IMR-90 (cell line): ENCODE data around the gene CASZ1. TPM values are rescaled to one million over a fixed set of nuclear protein-coding genes. Genes with fewer than 3 reads are reported as not detected.
A peak's percentile ranks its signal among the peaks of the same experiment; 100 is the strongest.

ENCODE experiments used
- ATAC-seq: fragments of 200-7000 bp; cut with Tn5 transposase; 2 replicates; pipeline ENCODE4 v1.9.1; 2020; ENCODE audit warnings: low read depth, mild to moderate bottlenecking, moderate library complexity
- BruUV-seq: library from RNA; stranded (reverse); fragments of 400-500 nt; replicated peaks from 2 replicates; lab custom pipeline; 2021; lab: Mats Ljungman, UMichigan
- CTCF ChIA-PET: fragments of 300-600 bp; formaldehyde crosslinking; extraction: SDS; loops from one replicate; lab custom pipeline; 2021; ENCODE audit warnings: antibody characterized with exemption; lab: Yijun Ruan, JAX
- POLR2A ChIA-PET: fragments of 300-600 bp; sonication (Branson Sonifier 250); formaldehyde crosslinking; loops from one replicate; lab custom pipeline; 2022; ENCODE audit warnings: antibody characterized with exemption; ENCODE audit not compliant: unreplicated experiment; lab: Charles Lee
- DNase-seq: peaks from one replicate; pipeline ENCODE4 v3.0.0; 2013
- H2AFZ ChIP-seq: replicated peaks from 2 replicates; pipeline ENCODE3; 2013; ENCODE audit warnings: low read length, mild to moderate bottlenecking; ENCODE audit not compliant: poor library complexity
- H2AK5ac ChIP-seq: 2 replicates; pipeline ENCODE4 v1.6.1; 2013; ENCODE audit warnings: low read depth, low read length, inconsistent platforms
- H2AK9ac ChIP-seq: replicated peaks from 2 replicates; pipeline ENCODE3; 2013; ENCODE audit warnings: mild to moderate bottlenecking, low read depth, low read length, moderate library complexity; ENCODE audit not compliant: poor library complexity
- H2BK120ac ChIP-seq: 2 replicates; pipeline ENCODE4 v1.6.1; 2013; ENCODE audit warnings: low read depth, low read length, inconsistent platforms
- H2BK15ac ChIP-seq: 3 replicates; pipeline ENCODE4 v1.6.1; 2013; ENCODE audit warnings: low read depth, low read length, inconsistent platforms
- H2BK20ac ChIP-seq: 2 replicates; pipeline ENCODE4 v1.6.1; 2013; ENCODE audit warnings: low read depth, mild to moderate bottlenecking, inconsistent platforms, low read length, moderate library complexity
- H2BK5ac ChIP-seq: 2 replicates; pipeline ENCODE4 v1.6.1; 2013; ENCODE audit warnings: mild to moderate bottlenecking, low read depth, low read length, inconsistent platforms; ENCODE audit not compliant: poor library complexity, severe bottlenecking
- H3K14ac ChIP-seq: replicated peaks from 2 replicates; pipeline ENCODE4 v1.6.1; 2013; ENCODE audit warnings: low read depth, low read length, inconsistent platforms
- H3K18ac ChIP-seq: 2 replicates; pipeline ENCODE4 v1.6.1; 2013; ENCODE audit warnings: low read depth, low read length, control low read depth
- H3K23ac ChIP-seq: 2 replicates; pipeline ENCODE4 v1.6.1; 2013; ENCODE audit warnings: low read depth, low read length, inconsistent platforms
- H3K27ac ChIP-seq: 2 replicates; pipeline ENCODE4 v1.5.1; 2013; ENCODE audit warnings: mild to moderate bottlenecking, control low read depth, low read length; ENCODE audit not compliant: insufficient read depth
- H3K27me3 ChIP-seq: 2 replicates; pipeline ENCODE4 v1.6.1; 2013; ENCODE audit warnings: low read length; ENCODE audit not compliant: control insufficient read depth, insufficient read depth
- H3K36me3 ChIP-seq: 2 replicates; pipeline ENCODE4 v1.6.1; 2013; ENCODE audit warnings: low read length, mixed read lengths; ENCODE audit not compliant: control insufficient read depth, insufficient read depth
- H3K4ac ChIP-seq: 2 replicates; pipeline ENCODE4 v1.6.1; 2013; ENCODE audit warnings: low read depth, low read length, inconsistent platforms
- H3K4me1 ChIP-seq: 2 replicates; pipeline ENCODE4 v1.6.1; 2013; ENCODE audit warnings: low read length, mixed read lengths; ENCODE audit not compliant: control insufficient read depth, insufficient read depth
- H3K4me2 ChIP-seq: 2 replicates; pipeline ENCODE4 v1.6.1; 2013; ENCODE audit warnings: low read depth, mild to moderate bottlenecking, control low read depth, low read length, moderate library complexity
- H3K4me3 ChIP-seq: 2 replicates; pipeline ENCODE4 v1.5.1; 2013; ENCODE audit warnings: low read depth, mild to moderate bottlenecking, control low read depth, low read length, moderate library complexity; ENCODE audit not compliant: insufficient read depth
- H3K56ac ChIP-seq: 2 replicates; pipeline ENCODE4 v1.6.1; 2013; ENCODE audit warnings: low read length, inconsistent platforms; ENCODE audit not compliant: insufficient read depth; ENCODE audit errors: extremely low read depth
- H3K79me1 ChIP-seq, 2 experiments: 2 replicates each; pipeline ENCODE4 v1.6.1; 2013; ENCODE audit warnings: low read length in 2 of 2, inconsistent platforms in 1 of 2, low read depth in 1 of 2
- H3K9ac ChIP-seq: 2 replicates; pipeline ENCODE4 v1.6.1; 2013; ENCODE audit warnings: low read depth, low read length, control low read depth
- H3K9me1 ChIP-seq: 2 replicates; pipeline ENCODE4 v1.6.1; 2013; ENCODE audit warnings: low read length, inconsistent platforms; ENCODE audit not compliant: insufficient read depth
- H3K9me3 ChIP-seq: 2 replicates; pipeline ENCODE4 v1.6.1; 2013; ENCODE audit warnings: low read length; ENCODE audit not compliant: control insufficient read depth, insufficient read depth
- H4K20me1 ChIP-seq: 2 replicates; pipeline ENCODE4 v1.6.1; 2013; ENCODE audit warnings: low read length, inconsistent platforms; ENCODE audit not compliant: insufficient read depth
- H4K5ac ChIP-seq: 2 replicates; pipeline ENCODE4 v1.6.1; 2013; ENCODE audit warnings: mild to moderate bottlenecking, low read depth, low read length, control low read depth
- H4K8ac ChIP-seq, 2 experiments: 2 replicates each; pipeline ENCODE4 v1.6.1; 2013; ENCODE audit warnings: low read depth in 2 of 2, low read length in 2 of 2, control low read depth in 1 of 2, inconsistent platforms in 1 of 2
- H4K91ac ChIP-seq: 2 replicates; pipeline ENCODE4 v1.6.1; 2013; ENCODE audit warnings: low read depth, low read length, inconsistent platforms; ENCODE audit not compliant: insufficient read depth
- BHLHE40 ChIP-seq: fragments of 150-350 bp; IDR thresholded peaks from 2 replicates; pipeline ENCODE4 v1.6.1; 2016; ENCODE audit warnings: mild to moderate bottlenecking, low read depth, low read length
- CEBPB ChIP-seq: IDR thresholded peaks from 2 replicates; pipeline ENCODE4 v1.6.1; 2012; ENCODE audit warnings: low read depth, low read length, improper control_type of control experiment
- CTCF ChIP-seq: conservative IDR thresholded peaks from 2 replicates; pipeline ENCODE4 v1.5.1; 2012; ENCODE audit warnings: mild to moderate bottlenecking, low read depth, low read length, improper control_type of control experiment
- ELK1 ChIP-seq: fragments of 150-350 bp; IDR thresholded peaks from 2 replicates; pipeline ENCODE4 v1.6.1; 2016; ENCODE audit warnings: low read depth, mild to moderate bottlenecking, low read length, moderate library complexity, borderline replicate concordance
- MAFK ChIP-seq: IDR thresholded peaks from 2 replicates; pipeline ENCODE4 v1.6.1; 2012; ENCODE audit warnings: low read depth, low read length, improper control_type of control experiment
- RCOR1 ChIP-seq: IDR thresholded peaks from 2 replicates; pipeline ENCODE4 v1.6.1; 2012; ENCODE audit warnings: mild to moderate bottlenecking, low read length, improper control_type of control experiment; ENCODE audit not compliant: insufficient replicate concordance
- WGBS, 2 experiments: methylation state at CpG; one replicate each; pipeline versions ENCODE4 v1.1.5 to v1.1.7; 2013; ENCODE audit warnings: missing lambda C conversion rate in 2 of 2; ENCODE audit not compliant: insufficient read length in 1 of 2; ENCODE audit errors: extremely low coverage in 2 of 2; 5-methylcytosine and 5-hydroxymethylcytosine counted together
- dilution Hi-C: fragments of 300-500 bp; cut with HindIII; formaldehyde crosslinking; loops from one replicate; pipeline ENCODE4 v1.14.3; 2018; ENCODE audit warnings: low sequenced_read_pairs; ENCODE audit not compliant: unreplicated experiment
- in situ Hi-C: fragments of 300-500 bp; cut with MboI; formaldehyde crosslinking; loops from 3 replicates; pipeline ENCODE4 v1.14.3; 2019; ENCODE audit warnings: low sequenced_read_pairs, inconsistent platforms, mixed read lengths
- intact Hi-C: fragments of 100-400 bp; cut with micrococcal nuclease; formaldehyde crosslinking; loops from 2 replicates; pipeline ENCODE4 v1.10.0; 2022
- polyA plus RNA-seq, 3 experiments: library from polyadenylated mRNA; depleted of rRNA; stranded (reverse); fragments of >200 nt; gene quantifications; 2 replicates each; pipeline ENCODE4 v1.2.3, GENCODE V29; 2012; ENCODE audit warnings: low replicate concordance in 1 of 3
- total RNA-seq: library from RNA; depleted of rRNA; stranded (reverse); fragments of >200 nt; gene quantifications from 2 replicates; pipeline ENCODE4 v1.2.3, GENCODE V29; 2012

The CASZ1 gene
- total and polyA plus RNA-seq, 2 of the 4 experiments (the other 2 are of a cell fraction) = 0.18 to 0.24 TPM

GRCh38 chr1:10795276-10796021 lies 997 bp downstream of the CASZ1 start:
- no peak overlapping the region for H3K23ac ChIP-seq
- H3K4me3 ChIP-seq = peak overlapping the region; percentile 26; the same call in 1 of the 2 replicates
- H2BK20ac ChIP-seq = no peak overlapping the region
- no peaks in the 10 kb centered on the region for H3K36me3 ChIP-seq
- H3K27me3 ChIP-seq = peaks cover 59% of the 10 kb centered on the region
- intact Hi-C loops (loop anchor here (5.0 to 10.0 kb wide), 2 partner anchors 261 to 283 kb away; no protein-coding TSS in a partner anchor), dilution Hi-C loops (no loop called here), in situ Hi-C loops (no loop called here)
- no peak overlapping the region for H3K27ac ChIP-seq
- DNase-seq (no peak), ATAC-seq (no peak)
- H3K9me1 ChIP-seq = no peaks in the 10 kb centered on the region
- no peak overlapping the region for H3K4ac ChIP-seq
- no peak overlapping the region for H2BK5ac ChIP-seq
- TF ChIP-seq BHLHE40 = no peak
- no peak for TF ChIP-seq CEBPB
- TF ChIP-seq ELK1 = no peak
- no peak for TF ChIP-seq MAFK
- no peak for TF ChIP-seq CTCF
- TF ChIP-seq RCOR1 = no peak
- no peak overlapping the region for H2AK9ac ChIP-seq
- H3K9ac ChIP-seq = no peak overlapping the region
- no peak overlapping the region for H2AK5ac ChIP-seq
- POLR2A ChIA-PET = no interaction called here
- BruUV-seq = no TSS peak
- H4K91ac ChIP-seq = no peak overlapping the region
- H3K14ac ChIP-seq = no peak overlapping the region
- H3K4me1 ChIP-seq = peaks cover 4% of the 10 kb centered on the region; the same call in 1 of the 2 replicates
- no peaks in the 10 kb centered on the region for H4K20me1 ChIP-seq
- no peak overlapping the region for H3K18ac ChIP-seq
- H4K8ac ChIP-seq = no peak overlapping the region
- H4K5ac ChIP-seq = no peak overlapping the region
- H2BK15ac ChIP-seq = no peak overlapping the region
- CTCF ChIA-PET = interaction anchor here (0.5 kb wide), 2 partner anchors 113 to 142 kb away, joined by 3 to 4 read pairs; no protein-coding TSS in a partner anchor
- peak overlapping the region; percentile 63 for H2AFZ ChIP-seq
- no peaks in the 10 kb centered on the region for H3K9me3 ChIP-seq
- no peak overlapping the region for H3K56ac ChIP-seq
- no peak overlapping the region for H2BK120ac ChIP-seq
- H3K4me2 ChIP-seq = peak overlapping the region; percentile 60; the same call in 1 of the 2 replicates
- WGBS, 2 experiments = 0% methylated on average over 9 of the region's 41 CpGs; no CpG with 5 or more reads in 1 of the 2 experiments
- H3K79me1 ChIP-seq = no peaks in the 10 kb centered on the region
